ENCODE data around the gene LPCAT3. TPM values are rescaled to one million over a fixed set of nuclear protein-coding genes. Genes with fewer than 3 reads are reported as not detected.

LPCAT3 gene
- total and polyA plus RNA-seq, 2 of the 4 experiments (the other 2 are of a cell fraction) = 7.0 to 18.6 TPM

GRCh38 chr12:6936636-6937480 lies 81.4 kb downstream of the LPCAT3 start:
- H4K8ac ChIP-seq (ENCODE audit: low read depth in 2 of 2, low read length in 2 of 2) = peak overlapping the region; percentile 13 to 86; a peak in 2 of 4 replicates
- TF ChIP-seq ELK1 (IDR thresholded peaks at IDR 0.05; ENCODE audit: borderline replicate concordance, low read depth, low read length) = no peak
- TF ChIP-seq BHLHE40 (IDR thresholded peaks at IDR 0.05; ENCODE audit: low read depth, low read length) = no peak
- no peak for TF ChIP-seq RFX5 (IDR thresholded peaks at IDR 0.05; ENCODE audit: low read depth, low read length)
- TF ChIP-seq RAD21 (IDR thresholded peaks at IDR 0.05; ENCODE audit: low read length) = no peak
- no peak for TF ChIP-seq MAFK (IDR thresholded peaks at IDR 0.05; ENCODE audit: low read depth, low read length)
- TF ChIP-seq CTCF (conservative IDR thresholded peaks at IDR 0.05; ENCODE audit: low read depth, low read length) = no peak
- TF ChIP-seq RCOR1 (IDR thresholded peaks at IDR 0.05; ENCODE audit: insufficient replicate concordance, low read length) = no peak
- no peak for TF ChIP-seq MXI1 (IDR thresholded peaks at IDR 0.05; ENCODE audit: borderline replicate concordance, low read depth, low read length)
- no peak for TF ChIP-seq USF2 (IDR thresholded peaks at IDR 0.05; ENCODE audit: low read depth, low read length)
- no peak for TF ChIP-seq CHD1 (IDR thresholded peaks at IDR 0.05; ENCODE audit: low read depth, low read length)
- no peak for TF ChIP-seq FOS (IDR thresholded peaks at IDR 0.05; ENCODE audit: low read depth, low read length)
- TF ChIP-seq SMC3 (IDR thresholded peaks at IDR 0.05; ENCODE audit: low read depth, low read length) = no peak
- TF ChIP-seq CEBPB (IDR thresholded peaks at IDR 0.05; ENCODE audit: low read depth, low read length) = no peak
- no peak for TF ChIP-seq NFE2L2 (IDR thresholded peaks at IDR 0.05; ENCODE audit: low read depth, low read length)
- no peak overlapping the region for H3K56ac ChIP-seq (ENCODE audit: extremely low read depth, insufficient read depth, low read length)
- H2BK120ac ChIP-seq (ENCODE audit: low read depth, low read length) = no peak overlapping the region
- H2BK20ac ChIP-seq (ENCODE audit: low read depth, low read length) = no peak overlapping the region
- DNase-seq = no peak
- H2AK5ac ChIP-seq (ENCODE audit: low read depth, low read length) = no peak overlapping the region; the same call in 1 of the 2 replicates
- no peaks in the 10 kb centered on the region for H3K9me3 ChIP-seq (ENCODE audit: control insufficient read depth, insufficient read depth, low read length)
- ChIA-PET CTCF (interaction anchor here (0.9 kb wide), 1 partner anchor 13 kb away, joined by 5 read pairs; no protein-coding TSS in a partner anchor), POLR2A (ENCODE audit: unreplicated experiment) (interaction anchor here (0.7 kb wide), 1 partner anchor 12 kb away, joined by 3 read pairs; no protein-coding TSS in a partner anchor)
- intact Hi-C loops (cut with micrococcal nuclease) = no loop called here
- TSS peak; percentile 63 for BruUV-seq (replicated peaks)
- H3K4me1 ChIP-seq (ENCODE audit: control insufficient read depth, insufficient read depth, low read length) = peaks cover 9% of the 10 kb centered on the region
- in situ Hi-C loops (cut with MboI; ENCODE audit: low sequenced_read_pairs) = no loop called here
- no peak overlapping the region for H3K4me3 ChIP-seq (ENCODE audit: insufficient read depth, low read depth, low read length)
- no peak overlapping the region for H2BK5ac ChIP-seq (ENCODE audit: low read depth, low read length, poor library complexity, severe bottlenecking)
- H3K23ac ChIP-seq (ENCODE audit: low read depth, low read length) = no peak overlapping the region
- no peak overlapping the region for H3K18ac ChIP-seq (ENCODE audit: low read depth, low read length)
- 47% methylated on average over 21 of the region's 36 CpGs; no CpG with 5 or more reads in 1 of the 2 experiments for WGBS, 2 experiments (ENCODE audit: extremely low coverage in 2 of 2, insufficient read length in 1 of 2)
- no peak overlapping the region for H3K27ac ChIP-seq (ENCODE audit: insufficient read depth, low read length)
- dilution Hi-C loops (cut with HindIII; ENCODE audit: low sequenced_read_pairs, unreplicated experiment) = no loop called here
- peaks cover 63% of the 10 kb centered on the region for H3K36me3 ChIP-seq (ENCODE audit: control insufficient read depth, insufficient read depth, low read length)
- H2AFZ ChIP-seq (replicated peaks; ENCODE audit: low read length, poor library complexity) = peak overlapping the region; percentile 33
- H4K5ac ChIP-seq (ENCODE audit: low read depth, low read length) = no peak overlapping the region
- H3K79me1 ChIP-seq (ENCODE audit: low read depth in 1 of 2, low read length in 2 of 2) = peaks cover 13 to 73% of the 10 kb centered on the region in 2 experiments; a peak in 3 of 4 replicates
- no peak overlapping the region for H4K91ac ChIP-seq (ENCODE audit: insufficient read depth, low read depth, low read length)
- no peak overlapping the region; the same call in 1 of the 2 replicates for H3K4me2 ChIP-seq (ENCODE audit: low read depth, low read length)
- peak overlapping the region; percentile 80 for H2AK9ac ChIP-seq (replicated peaks; ENCODE audit: low read depth, low read length, poor library complexity)
- H4K20me1 ChIP-seq (ENCODE audit: insufficient read depth, low read length) = peaks cover 32% of the 10 kb centered on the region
- H3K4ac ChIP-seq (ENCODE audit: low read depth, low read length) = no peak overlapping the region
- H2BK15ac ChIP-seq (ENCODE audit: low read depth, low read length) = no peak overlapping the region
- H3K9me1 ChIP-seq (ENCODE audit: insufficient read depth, low read length) = peaks cover 5% of the 10 kb centered on the region; the same call in 1 of the 2 replicates
- no peak overlapping the region for H3K14ac ChIP-seq (replicated peaks; ENCODE audit: low read depth, low read length)
- no peak for ATAC-seq (ENCODE audit: low read depth)
- no peaks in the 10 kb centered on the region for H3K27me3 ChIP-seq (ENCODE audit: control insufficient read depth, insufficient read depth, low read length)
- no peak overlapping the region for H3K9ac ChIP-seq (ENCODE audit: low read depth, low read length)

Data from IMR-90 (cell line).